ENCODE data around the gene CILP2. TPM values are rescaled to one million over a fixed set of nuclear protein-coding genes. Genes with fewer than 3 reads are reported as not detected.

CILP2 gene
- total RNA-seq, 1 donor from 2014 or later = 2.2 TPM

DNA sequence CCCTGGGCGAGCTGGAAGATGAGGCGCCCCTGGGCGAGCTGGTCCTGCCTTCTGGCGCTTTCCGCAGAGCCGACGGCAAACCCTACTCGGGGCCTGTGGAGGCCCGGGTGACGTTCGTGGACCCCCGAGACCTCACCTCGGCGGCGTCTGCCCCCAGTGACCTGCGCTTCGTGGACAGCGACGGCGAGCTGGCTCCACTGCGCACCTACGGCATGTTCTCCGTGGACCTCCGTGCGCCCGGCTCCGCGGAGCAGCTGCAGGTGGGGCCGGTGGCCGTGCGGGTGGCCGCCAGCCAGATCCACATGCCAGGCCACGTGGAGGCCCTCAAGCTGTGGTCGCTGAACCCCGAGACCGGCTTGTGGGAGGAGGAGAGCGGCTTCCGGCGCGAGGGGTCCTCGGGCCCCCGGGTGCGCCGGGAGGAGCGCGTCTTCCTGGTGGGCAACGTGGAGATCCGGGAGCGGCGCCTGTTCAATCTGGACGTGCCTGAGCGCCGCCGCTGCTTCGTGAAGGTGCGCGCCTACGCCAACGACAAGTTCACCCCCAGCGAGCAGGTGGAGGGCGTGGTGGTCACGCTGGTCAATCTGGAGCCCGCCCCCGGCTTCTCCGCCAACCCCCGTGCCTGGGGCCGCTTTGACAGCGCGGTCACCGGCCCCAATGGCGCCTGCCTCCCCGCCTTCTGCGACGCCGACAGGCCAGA lies 6.3 kb downstream of the CILP2 start:
- no peak for DNase-seq (ENCODE audit: low spot score)

GRCh38 chr19:19544954-19545591 lies 7.0 kb downstream of the CILP2 start:
- DNase-seq (ENCODE audit: low spot score) = no peak

- no peak for DNase-seq (ENCODE audit: low spot score)
These were observed 7.6 kb downstream of the CILP2 start for GRCh38 chr19:19545707-19546106.

DNA sequence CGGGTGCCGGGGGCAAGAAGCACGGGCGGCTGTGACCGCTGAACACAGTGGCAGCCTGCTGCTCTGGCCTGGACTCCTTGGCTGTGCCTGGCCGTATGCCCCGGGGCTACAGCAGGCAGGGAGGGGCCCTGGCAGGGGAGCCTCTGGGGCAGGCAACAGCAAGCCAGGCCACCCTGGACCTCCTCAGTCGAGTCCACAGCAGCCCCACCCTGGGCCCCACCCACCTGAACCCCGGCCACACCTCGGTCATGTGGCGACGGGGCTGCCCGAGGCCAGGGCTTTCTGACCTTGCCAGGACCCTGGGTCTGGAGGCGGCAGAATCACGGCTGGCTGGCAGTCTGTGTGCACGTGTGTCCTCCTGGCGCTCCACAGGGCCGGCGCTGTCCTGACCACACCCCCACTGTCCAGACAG lies 8.7 kb downstream of the CILP2 start:
- no peak for DNase-seq (ENCODE audit: low spot score)

DNA sequence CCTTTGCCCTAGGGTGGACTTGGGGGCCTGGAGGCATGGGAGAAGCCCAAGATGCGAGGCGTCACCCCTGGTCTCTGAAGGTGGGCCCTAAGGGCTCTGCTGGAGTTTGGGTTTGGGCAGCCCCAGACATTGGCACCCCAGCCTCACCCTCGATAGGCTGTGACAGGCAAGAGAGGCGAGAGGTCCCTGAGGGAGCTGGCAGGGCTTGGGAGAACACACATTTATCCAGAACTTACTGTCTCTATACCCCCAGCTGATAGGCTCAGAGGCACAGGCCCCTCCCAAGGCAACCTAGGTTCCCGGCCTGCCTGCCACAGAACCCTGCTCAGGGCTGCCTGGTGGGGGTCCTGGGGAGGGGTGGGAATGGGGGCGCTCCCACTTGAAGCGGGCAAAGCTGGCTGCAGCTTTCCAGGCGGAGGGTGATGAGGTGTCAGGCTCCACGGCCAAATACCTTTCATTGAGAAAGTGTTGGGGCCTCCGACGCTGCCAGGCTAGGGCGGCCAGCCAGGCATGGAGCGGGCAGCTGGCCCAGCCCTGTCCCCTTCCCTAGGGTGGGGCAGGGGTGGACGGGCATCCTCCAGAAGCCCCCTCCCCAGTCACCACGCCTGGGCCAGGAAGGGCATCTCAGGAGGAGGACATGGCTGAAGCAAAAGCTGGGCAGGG lies 9.7 kb downstream of the CILP2 start:
- no peak for DNase-seq (ENCODE audit: low spot score)

DNA sequence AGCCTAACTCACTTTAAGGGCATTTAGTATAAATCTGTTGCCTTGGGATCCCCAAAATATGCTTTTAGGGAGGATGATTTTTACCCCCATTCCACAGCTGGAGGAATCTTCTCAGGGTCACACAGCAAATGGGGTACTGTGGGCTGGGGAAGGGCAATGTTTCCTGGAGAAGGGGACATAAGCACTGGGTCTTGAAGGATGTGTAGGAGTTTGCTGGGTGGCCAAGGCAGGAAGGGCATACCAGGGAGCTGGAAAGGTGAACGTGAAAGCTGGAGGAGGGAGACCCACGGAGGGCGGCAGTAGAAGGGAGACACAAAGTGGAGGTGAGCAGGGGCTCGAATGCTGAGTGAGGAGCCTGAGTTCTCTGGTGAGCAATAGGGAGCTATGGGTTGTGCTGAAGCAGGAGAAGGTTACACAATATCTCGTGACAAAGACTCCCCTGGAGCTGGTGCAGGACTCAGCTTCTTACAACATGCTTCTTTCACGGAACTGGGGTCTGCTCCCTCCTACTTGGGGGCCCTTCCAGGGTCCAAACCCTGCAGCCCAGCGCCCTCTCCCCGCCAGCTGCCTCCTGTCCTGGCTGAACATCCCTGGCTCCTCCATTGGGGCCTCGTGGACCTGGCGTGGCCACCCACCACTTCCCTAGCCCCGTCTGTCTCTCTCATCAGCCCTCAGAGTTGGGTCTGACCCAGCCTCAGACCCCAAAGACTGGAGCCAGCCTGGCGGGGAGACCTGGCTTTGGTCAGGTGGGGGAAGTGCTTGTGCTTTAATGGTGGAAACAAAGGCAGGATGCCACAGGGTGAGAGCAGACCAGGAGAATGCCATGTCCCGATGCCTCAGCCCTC lies 11.1 kb downstream of the CILP2 start:
- no peak for DNase-seq (ENCODE audit: low spot score)

DNA sequence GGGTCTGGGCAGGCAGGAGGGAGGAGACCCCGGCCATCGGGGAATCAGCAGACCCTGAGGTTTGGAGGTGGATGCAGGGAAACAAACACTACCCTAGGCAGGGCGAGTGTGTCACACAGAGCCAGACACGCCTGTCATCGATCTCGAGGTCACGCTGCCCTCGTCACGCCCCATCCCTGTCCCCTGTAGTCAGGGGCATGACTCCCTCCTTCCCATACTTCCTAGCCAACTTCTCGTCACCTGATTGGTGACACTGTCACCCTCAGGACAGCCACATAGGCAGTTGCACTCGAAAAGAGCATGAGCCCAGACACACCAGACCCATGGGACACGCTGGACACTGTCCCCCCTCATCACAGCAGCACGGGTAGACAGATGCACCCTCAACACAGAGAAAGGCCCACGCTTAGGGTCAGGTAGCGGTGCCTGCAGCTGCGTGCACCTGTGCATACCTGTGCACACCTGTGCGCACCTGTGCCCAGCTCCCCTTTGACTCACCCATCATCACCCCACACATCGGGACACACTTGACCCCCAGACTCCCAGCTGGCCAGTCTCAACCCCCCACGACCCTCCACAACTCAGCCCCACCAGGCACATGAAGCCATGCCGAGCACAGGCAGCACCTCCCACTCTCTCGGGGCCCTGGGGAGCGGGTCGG lies 11.9 kb downstream of the CILP2 start:
- no peak for DNase-seq (ENCODE audit: low spot score)

DNA sequence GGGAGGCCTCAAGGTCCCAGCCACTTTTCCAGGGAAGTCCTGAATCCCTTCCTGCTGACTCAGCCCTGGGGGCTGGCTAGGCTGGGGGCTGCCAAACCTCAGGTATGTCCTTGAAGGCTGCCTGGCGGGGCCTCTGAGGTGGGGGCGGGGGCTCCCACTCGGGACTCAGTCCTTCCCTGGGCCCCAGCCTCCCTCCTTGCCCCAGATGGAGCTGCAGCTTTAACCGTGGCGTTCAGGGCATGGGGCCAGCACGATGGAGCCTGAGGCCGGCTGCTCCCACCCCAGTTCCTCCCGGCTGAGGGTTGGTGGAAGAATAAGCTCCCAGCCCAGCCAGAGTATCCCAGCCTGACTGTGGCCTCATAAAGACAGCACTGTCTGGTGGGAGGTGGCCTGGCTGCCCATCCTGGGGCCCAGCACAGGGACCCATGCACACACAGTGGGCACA lies 12.4 kb downstream of the CILP2 start:
- no peak for DNase-seq (ENCODE audit: low spot score)

DNA sequence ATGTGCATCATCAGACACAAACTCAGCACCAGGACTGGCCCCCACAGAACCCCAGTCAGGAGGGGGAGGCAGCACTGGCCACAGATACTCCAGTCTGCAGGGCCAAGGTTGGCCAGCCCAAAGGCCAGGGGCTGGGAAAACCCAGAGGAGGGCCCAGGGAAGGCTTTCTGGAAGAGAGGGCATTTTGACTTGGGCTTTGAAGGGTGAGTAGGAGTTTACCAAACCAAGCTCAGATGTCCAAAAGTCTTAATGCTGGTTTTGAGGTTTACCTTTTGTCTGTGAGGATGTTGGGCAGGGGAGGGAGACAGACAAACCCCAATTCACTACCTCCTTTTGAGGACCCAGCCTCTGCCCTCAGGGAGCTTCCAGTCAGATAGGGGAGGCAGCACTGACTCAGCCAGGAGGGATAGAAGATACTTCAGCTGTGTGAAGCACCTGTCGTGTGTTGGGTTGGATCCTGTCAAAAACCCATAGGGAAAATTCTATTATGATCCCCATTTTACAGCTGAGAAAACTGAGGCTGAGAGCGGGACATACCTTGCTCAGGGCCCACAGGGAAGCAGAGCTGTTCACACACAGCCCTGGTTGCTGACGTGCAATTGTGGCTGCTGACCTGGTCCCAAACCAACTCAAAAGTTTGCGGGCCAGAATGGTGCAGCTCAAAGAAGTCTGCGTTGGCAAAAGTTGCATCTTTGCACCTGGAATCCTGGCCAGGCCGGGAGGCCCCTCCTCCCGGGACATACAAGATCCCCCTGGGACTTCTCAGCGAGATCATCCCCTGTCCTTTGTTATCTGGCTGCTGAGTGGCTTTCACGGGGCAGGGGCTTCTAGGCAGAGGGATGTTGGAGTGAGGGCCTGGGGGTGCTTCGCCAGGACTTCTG lies 13.1 kb downstream of the CILP2 start:
- DNase-seq (ENCODE audit: low spot score) = no peak

GRCh38 chr19:19551853-19552192 lies 13.8 kb downstream of the CILP2 start:
- no peak for DNase-seq (ENCODE audit: low spot score)

DNA sequence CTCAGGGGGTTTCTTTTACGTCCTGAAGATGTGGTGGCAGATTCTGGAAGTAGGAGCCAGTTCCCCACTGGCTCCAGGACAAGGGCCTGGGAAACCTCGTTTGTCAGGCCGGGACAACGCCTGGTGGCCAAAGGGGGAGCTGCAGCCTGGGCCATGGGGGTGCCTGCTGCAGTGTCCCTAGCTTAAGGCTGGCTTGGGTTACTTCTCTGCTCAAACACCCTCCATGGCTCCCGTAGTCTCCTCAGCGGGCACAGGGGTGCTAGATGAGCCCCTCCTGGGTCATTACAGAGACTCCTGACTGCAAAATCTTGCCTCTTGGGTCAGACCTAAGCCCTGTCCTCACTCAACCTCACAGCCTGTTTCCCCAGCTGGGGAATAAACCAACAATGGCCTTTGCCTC lies 14.7 kb downstream of the CILP2 start:
- DNase-seq (ENCODE audit: low spot score) = no peak

GRCh38 chr19:19553670-19554069 lies 15.6 kb downstream of the CILP2 start:
- no peak for DNase-seq (ENCODE audit: low spot score)

DNA sequence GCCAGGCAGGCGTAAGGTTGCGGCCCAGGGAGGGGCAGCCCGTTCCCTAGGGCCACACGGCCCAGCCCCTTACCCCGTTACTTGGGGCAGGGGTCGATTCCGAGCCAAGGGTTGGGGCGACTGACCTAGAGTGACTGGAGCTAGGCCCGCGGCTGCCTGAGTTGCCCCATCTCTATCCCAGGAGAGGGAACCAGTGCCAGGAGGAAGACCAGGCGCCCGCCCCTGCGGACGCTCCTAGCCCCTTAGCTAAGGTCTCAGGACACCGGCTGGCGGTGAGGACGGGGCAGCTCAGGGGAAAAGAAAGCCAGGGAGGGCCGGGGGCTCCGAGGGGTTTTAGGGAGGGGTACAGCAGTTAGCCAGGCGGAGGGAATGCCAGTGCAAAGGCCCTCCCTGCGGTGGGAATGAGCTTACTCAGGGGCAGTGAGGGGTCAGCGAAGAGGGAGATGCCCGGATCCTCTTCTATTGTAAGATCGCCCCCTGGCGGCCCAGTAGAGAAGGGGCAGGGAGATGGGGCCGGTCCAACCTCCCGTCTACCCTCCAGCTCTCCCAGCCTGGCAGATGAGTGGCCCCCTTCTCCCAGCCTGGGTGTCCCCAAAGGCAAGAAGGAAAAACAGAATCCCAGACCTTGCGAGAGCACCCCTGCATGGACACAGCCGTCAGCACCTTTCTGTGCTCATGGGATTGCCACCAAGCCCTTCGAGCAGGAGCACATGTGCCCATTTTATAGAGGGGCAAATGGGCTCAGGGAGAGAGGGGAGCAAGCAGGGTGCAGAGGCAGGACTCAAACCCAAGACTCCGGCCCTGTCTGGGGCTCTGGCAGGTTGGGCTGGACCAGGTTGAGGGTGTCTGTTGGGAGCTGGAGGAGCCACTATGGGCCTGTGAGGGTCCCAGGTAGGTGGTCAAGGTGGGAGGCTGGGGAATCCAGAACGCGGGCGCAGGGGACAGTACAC lies 16.3 kb downstream of the CILP2 start:
- DNase-seq (ENCODE audit: low spot score) = no peak

DNA sequence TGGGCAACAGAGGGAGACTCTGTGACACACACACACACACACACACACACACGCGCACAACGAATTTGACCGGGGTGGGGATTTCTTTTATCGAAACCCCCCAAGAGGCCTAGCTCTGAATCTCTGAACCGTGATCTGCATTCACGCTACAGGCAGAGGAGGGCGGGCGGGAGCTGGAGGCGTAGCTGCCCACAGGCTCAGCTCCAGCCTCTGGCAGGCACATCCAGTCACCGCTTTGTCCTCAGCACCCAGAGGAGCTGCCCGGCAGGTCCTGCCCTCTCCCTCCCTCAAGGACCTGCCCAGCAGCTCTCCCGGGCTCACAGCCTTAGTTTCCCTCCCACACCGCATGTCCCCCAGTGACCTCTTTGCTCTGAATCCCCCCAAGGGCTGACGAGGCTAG lies 20.0 kb downstream of the CILP2 start:
- DNase-seq (ENCODE audit: low spot score) = no peak

- DNase-seq (ENCODE audit: low spot score) = no peak
These were observed 20.6 kb downstream of the CILP2 start for GRCh38 chr19:19558636-19559035.

DNA sequence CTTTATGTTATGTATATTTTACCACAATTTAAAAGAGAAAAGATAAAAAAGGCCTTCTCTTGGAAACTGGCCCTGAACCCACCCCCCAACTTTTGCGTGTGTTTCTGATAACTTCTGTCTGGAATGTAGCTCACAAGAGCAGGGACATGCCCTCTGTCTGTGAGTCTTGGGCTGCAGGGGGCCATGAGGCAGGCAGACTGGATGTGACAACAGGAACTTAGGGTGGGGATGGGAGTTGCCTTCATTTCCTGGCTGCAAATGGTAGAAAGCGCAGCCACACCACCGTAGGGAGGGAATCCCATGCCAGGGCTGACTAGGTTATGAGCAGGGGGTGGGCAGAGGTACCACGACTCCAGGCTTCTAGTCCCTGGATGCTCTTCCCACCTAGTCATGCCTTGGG lies 21.9 kb downstream of the CILP2 start:
- DNase-seq (ENCODE audit: low spot score) = no peak

- no peak for DNase-seq (ENCODE audit: low spot score)
These were observed 24.0 kb downstream of the CILP2 start for GRCh38 chr19:19561946-19562664.

GRCh38 chr19:19562665-19563347 lies 24.7 kb downstream of the CILP2 start:
- no peak for DNase-seq (ENCODE audit: low spot score)
